Measurements from ENCODE around the gene AHRR. TPM values are rescaled to one million over a fixed set of nuclear protein-coding genes. Genes with fewer than 3 reads are reported as not detected.

AHRR gene
- total RNA-seq, 1 donor from 2014 or later, result 10.5 TPM

DNA sequence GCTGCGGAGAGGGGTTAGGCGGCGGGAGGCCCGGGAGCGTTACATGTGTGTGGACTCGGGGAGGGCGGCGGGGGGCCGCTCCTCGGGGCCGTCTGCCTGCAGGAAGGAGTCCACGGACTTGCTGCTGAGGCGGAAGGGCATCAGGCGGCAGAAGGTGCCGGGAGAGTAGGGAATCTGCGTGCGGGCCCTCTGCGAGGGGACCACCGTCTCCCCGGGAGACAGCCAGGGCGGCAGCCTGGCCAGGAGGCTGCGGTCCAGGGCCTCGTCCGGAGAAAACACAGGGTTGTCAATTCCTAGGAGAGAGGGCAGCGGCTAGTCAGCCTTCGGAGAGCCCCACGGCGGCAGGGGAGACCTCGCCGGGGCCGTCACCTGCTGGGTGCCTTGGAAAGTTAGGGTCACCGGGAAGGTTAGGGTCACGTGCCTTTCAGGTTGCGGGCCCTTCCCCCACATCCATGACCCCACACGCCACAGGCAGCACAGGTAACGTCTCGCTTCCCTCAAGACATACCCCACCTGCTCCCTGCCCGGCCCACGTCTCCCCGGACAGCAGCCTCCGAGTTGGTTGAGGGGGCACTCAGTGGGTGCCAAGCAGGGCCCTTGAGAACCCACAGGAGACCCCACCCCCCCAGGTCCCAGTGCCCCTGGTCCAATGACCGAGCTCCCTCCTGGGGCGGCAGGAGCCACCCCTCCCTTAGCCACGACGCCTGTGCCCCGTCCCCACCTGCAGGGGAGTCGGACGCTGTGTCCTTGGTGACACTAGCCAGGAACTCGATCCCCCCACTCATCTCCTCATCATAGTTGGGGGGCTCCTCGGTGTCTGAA is 153.5 kb downstream of the AHRR start:
- no peak overlapping the region for H2AFZ ChIP-seq (ENCODE audit: low read depth, low read length)
- TF ChIP-seq CTCF (IDR thresholded peaks at IDR 0.05; ENCODE audit: insufficient read depth, low read depth, low read length) (no peak), EZH2 (IDR thresholded peaks at IDR 0.05; ENCODE audit: insufficient read depth, low read length) (peak; percentile 37)
- peaks cover 6% of the 10 kb centered on the region for H3K27me3 ChIP-seq (ENCODE audit: insufficient read depth, low read length)
- H3K4me3 Mint-ChIP-seq (ENCODE audit: unreplicated experiment), result peak overlapping the region; percentile 66
- peak overlapping the region; percentile 93 for H3K4me2 ChIP-seq (ENCODE audit: low read length)
- peaks cover 4% of the 10 kb centered on the region for H3K36me3 Mint-ChIP-seq (ENCODE audit: low read depth, unreplicated experiment)
- FAIRE-seq, result no peak
- H3K36me3 ChIP-seq (ENCODE audit: insufficient read depth, low read length), result peaks cover 4% of the 10 kb centered on the region
- H3K9me3 ChIP-seq (ENCODE audit: insufficient read depth, low read depth, low read length), result no peaks in the 10 kb centered on the region
- no peak overlapping the region for H3K4me3 ChIP-seq (ENCODE audit: insufficient read depth, low read depth, low read length)
- peaks cover 4% of the 10 kb centered on the region for H3K4me1 Mint-ChIP-seq (ENCODE audit: low read depth, unreplicated experiment)
- H4K20me1 ChIP-seq (ENCODE audit: insufficient read depth, low read length), result peaks cover 28% of the 10 kb centered on the region
- no peak overlapping the region for H3K27ac ChIP-seq (ENCODE audit: low read depth, low read length)
- H3K27me3 Mint-ChIP-seq (ENCODE audit: low read depth, unreplicated experiment), result peaks cover 8% of the 10 kb centered on the region
- no peak overlapping the region for H3K27ac Mint-ChIP-seq (ENCODE audit: unreplicated experiment)
- no peaks in the 10 kb centered on the region for H3K9me3 Mint-ChIP-seq (ENCODE audit: unreplicated experiment)
- DNase-seq (ENCODE audit: low read depth), result no peak
- H3K9ac ChIP-seq (ENCODE audit: low read length), result peak overlapping the region; percentile 27
- H3K79me2 ChIP-seq (ENCODE audit: insufficient read depth, low read length), result peaks cover 20% of the 10 kb centered on the region
- H3K4me1 ChIP-seq (ENCODE audit: insufficient read depth, low read length), result peaks cover 17% of the 10 kb centered on the region

DNA sequence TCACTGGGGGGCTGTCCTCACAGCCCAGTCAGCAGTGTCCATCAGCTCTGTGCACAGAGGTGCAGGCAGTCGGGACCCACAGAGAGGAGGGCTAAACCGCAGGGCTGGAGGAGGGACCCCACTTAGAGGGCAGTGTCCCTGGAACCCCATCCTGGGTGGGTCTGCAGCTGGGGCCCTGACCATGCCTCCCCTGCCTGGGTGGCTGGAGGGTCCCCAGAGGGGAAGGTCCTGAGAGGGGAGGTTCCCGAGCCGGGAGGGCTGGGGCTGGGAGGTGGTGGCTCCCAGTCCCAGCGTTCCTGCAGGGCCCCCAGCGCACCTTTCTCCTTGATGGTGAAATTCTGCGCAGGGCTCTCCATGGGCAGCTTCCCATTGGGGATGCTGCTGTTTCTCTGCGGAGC is 154.2 kb downstream of the AHRR start:
- H2AFZ ChIP-seq (ENCODE audit: low read depth, low read length), result no peak overlapping the region
- no peaks in the 10 kb centered on the region for H3K9me3 Mint-ChIP-seq (ENCODE audit: unreplicated experiment)
- H3K27me3 ChIP-seq (ENCODE audit: insufficient read depth, low read length), result peaks cover 6% of the 10 kb centered on the region
- H3K79me2 ChIP-seq (ENCODE audit: insufficient read depth, low read length), result peaks cover 19% of the 10 kb centered on the region
- no peak overlapping the region for H3K4me2 ChIP-seq (ENCODE audit: low read length)
- peaks cover 4% of the 10 kb centered on the region for H3K36me3 Mint-ChIP-seq (ENCODE audit: low read depth, unreplicated experiment)
- FAIRE-seq (no peak), DNase-seq (ENCODE audit: low read depth) (no peak)
- no peak overlapping the region for H3K4me3 ChIP-seq (ENCODE audit: insufficient read depth, low read depth, low read length)
- H3K27ac Mint-ChIP-seq (ENCODE audit: unreplicated experiment), result no peak overlapping the region
- no peak for TF ChIP-seq EZH2 (IDR thresholded peaks at IDR 0.05; ENCODE audit: insufficient read depth, low read length)
- no peak for TF ChIP-seq CTCF (IDR thresholded peaks at IDR 0.05; ENCODE audit: insufficient read depth, low read depth, low read length)
- H3K36me3 ChIP-seq (ENCODE audit: insufficient read depth, low read length), result peaks cover 3% of the 10 kb centered on the region
- peaks cover 8% of the 10 kb centered on the region for H3K27me3 Mint-ChIP-seq (ENCODE audit: low read depth, unreplicated experiment)
- no peak overlapping the region for H3K4me3 Mint-ChIP-seq (ENCODE audit: unreplicated experiment)
- H3K4me1 Mint-ChIP-seq (ENCODE audit: low read depth, unreplicated experiment), result peaks cover 4% of the 10 kb centered on the region
- no peaks in the 10 kb centered on the region for H3K9me3 ChIP-seq (ENCODE audit: insufficient read depth, low read depth, low read length)
- H3K4me1 ChIP-seq (ENCODE audit: insufficient read depth, low read length), result peaks cover 17% of the 10 kb centered on the region
- no peak overlapping the region for H3K27ac ChIP-seq (ENCODE audit: low read depth, low read length)
- no peak overlapping the region for H3K9ac ChIP-seq (ENCODE audit: low read length)
- H4K20me1 ChIP-seq (ENCODE audit: insufficient read depth, low read length), result peaks cover 28% of the 10 kb centered on the region
